PC-3 (cell line): ENCODE data around the gene NCL. TPM values are rescaled to one million over a fixed set of nuclear protein-coding genes. Genes with fewer than 3 reads are reported as not detected.

ENCODE experiments used
- ATAC-seq: fragments of 200-7000 bp; cut with Tn5 transposase; 2 replicates; pipeline ENCODE4 v1.9.1; 2020; ENCODE audit warnings: mild to moderate bottlenecking, moderate library complexity
- BruUV-seq: library from RNA; stranded (reverse); fragments of 400-500 nt; replicated peaks from 2 replicates; lab custom pipeline; 2021; lab: Mats Ljungman, UMichigan
- CTCF ChIA-PET: fragments of 300-600 bp; sonication (Branson Sonifier 250); formaldehyde crosslinking; loops from one replicate; lab custom pipeline; 2022; ENCODE audit warnings: antibody characterized with exemption; lab: Charles Lee
- POLR2A ChIA-PET: fragments of 300-600 bp; sonication (Branson Sonifier 250); formaldehyde crosslinking; loops from one replicate; lab custom pipeline; 2022; ENCODE audit warnings: antibody characterized with exemption; ENCODE audit not compliant: unreplicated experiment; lab: Charles Lee
- DNase-seq: peaks from one replicate; pipeline ENCODE4 v3.0.0-alpha.2; 2015
- H2AFZ ChIP-seq: fragments of 300-600 bp; sonication (generic); 2 replicates; pipeline ENCODE4 v1.6.0; 2016; ENCODE audit warnings: antibody characterized with exemption, low read length
- H3F3A ChIP-seq: fragments of 300-600 bp; sonication (generic); one replicate; pipeline ENCODE4 v1.6.0; 2017; ENCODE audit warnings: antibody characterized with exemption, low read length, control low read depth, mild to moderate bottlenecking; ENCODE audit not compliant: unreplicated experiment
- H3K27ac ChIP-seq: fragments of 300-600 bp; sonication (generic); 2 replicates; pipeline ENCODE4 v1.5.1; 2016; ENCODE audit warnings: mild to moderate bottlenecking, low read length
- H3K27me3 ChIP-seq: fragments of 300-600 bp; sonication (generic); 2 replicates; pipeline ENCODE4 v1.6.1; 2016; ENCODE audit warnings: low read length, mixed read lengths
- H3K36me3 ChIP-seq: fragments of 300-600 bp; sonication (generic); 2 replicates; pipeline ENCODE4 v1.6.1; 2016; ENCODE audit warnings: low read depth, mixed run types, low read length, mixed read lengths
- H3K4me1 ChIP-seq: fragments of 300-600 bp; sonication (generic); 2 replicates; pipeline ENCODE4 v1.5.1; 2016; ENCODE audit warnings: low read length; ENCODE audit not compliant: insufficient read depth
- H3K4me2 ChIP-seq: fragments of 300-600 bp; sonication (generic); 2 replicates; pipeline ENCODE4 v1.6.0; 2016; ENCODE audit warnings: low read length
- H3K4me3 ChIP-seq: fragments of 300-600 bp; sonication (generic); 2 replicates; pipeline ENCODE4 v1.5.1; 2016; ENCODE audit warnings: mild to moderate bottlenecking, low read length, mixed read lengths
- H3K79me2 ChIP-seq: fragments of 300-600 bp; sonication (generic); 2 replicates; pipeline ENCODE4 v1.6.1; 2017; ENCODE audit warnings: low read length, mixed read lengths
- H3K9ac ChIP-seq: fragments of 300-600 bp; sonication (generic); 2 replicates; pipeline ENCODE4 v1.6.0; 2016; ENCODE audit warnings: mild to moderate bottlenecking, low read length
- H3K9me2 ChIP-seq: fragments of 300-600 bp; sonication (generic); replicated peaks from 2 replicates; pipeline ENCODE4 v1.6.1; 2016; ENCODE audit warnings: mixed run types, low read length, mixed read lengths
- H3K9me3 ChIP-seq: fragments of 300-600 bp; sonication (generic); 2 replicates; pipeline ENCODE4 v1.6.1; 2016; ENCODE audit warnings: low read length, mixed read lengths
- H4K20me1 ChIP-seq: fragments of 300-600 bp; sonication (generic); 2 replicates; pipeline ENCODE4 v1.6.1; 2016; ENCODE audit warnings: low read length, mixed read lengths
- EZH2 ChIP-seq: fragments of 300-600 bp; sonication (generic); IDR thresholded peaks from one replicate; pipeline ENCODE4 v1.6.1; 2017; ENCODE audit warnings: antibody characterized with exemption, mild to moderate bottlenecking, low read length; ENCODE audit not compliant: unreplicated experiment
- EZH2phosphoT487 ChIP-seq: fragments of 300-600 bp; sonication (generic); IDR thresholded peaks from 2 replicates; pipeline ENCODE4 v1.6.1; 2018; ENCODE audit warnings: mild to moderate bottlenecking, antibody characterized with exemption, low read length, borderline replicate concordance
- intact Hi-C: fragments of 100-400 bp; cut with micrococcal nuclease; formaldehyde crosslinking; loops from 2 replicates; pipeline ENCODE4 v1.9.0; 2023
- total RNA-seq: library from RNA; depleted of rRNA; stranded (reverse); fragments of >200 nt; gene quantifications from 2 replicates; pipeline ENCODE4 v1.2.3, GENCODE V29; 2014
- TF ChIP-seq, protein P1 (sequence below): fragments of 300-600 bp; sonication (generic); conservative IDR thresholded peaks from 2 replicates; pipeline ENCODE4 v1.5.1; 2017; ENCODE audit warnings: antibody characterized with exemption, low read depth, mild to moderate bottlenecking, low read length

The NCL gene
- total RNA-seq, 1 experiment from 2014 or later = 430 TPM

GRCh38 chr2:231413456-231413855 lies 50.8 kb downstream of the NCL start:
- no peak for ATAC-seq

GRCh38 chr2:231412618-231412963 lies 51.7 kb downstream of the NCL start:
- Histone ChIP-seq H3K9me3 (no peaks in the 10 kb centered on the region), H3K27me3 (no peaks in the 10 kb centered on the region), H3K4me3 (peak overlapping the region; percentile 85), H3K9ac (peak overlapping the region; percentile 82), H4K20me1 (no peaks in the 10 kb centered on the region), H3K79me2 (no peaks in the 10 kb centered on the region), H2AFZ (peak overlapping the region; percentile 96), H3F3A (no peaks in the 10 kb centered on the region), H3K27ac (no peak overlapping the region), H3K4me2 (peak overlapping the region; percentile 90), H3K36me3 (no peaks in the 10 kb centered on the region), H3K4me1 (peaks cover 13% of the 10 kb centered on the region), H3K9me2 (no peaks in the 10 kb centered on the region)
- intact Hi-C loops = loop anchor here (1.0 kb wide), 3 partner anchors 115 to 308 kb away; no protein-coding TSS in a partner anchor
- ChIA-PET POLR2A (no interaction called here), CTCF (interaction anchor here (0.6 to 1.6 kb wide), 4 partner anchors 30 to 174 kb away, joined by 4 to 15 read pairs (median 6); no protein-coding TSS in a partner anchor)
- TF ChIP-seq EZH2 = no peak
- TF ChIP-seq, protein P1, sequence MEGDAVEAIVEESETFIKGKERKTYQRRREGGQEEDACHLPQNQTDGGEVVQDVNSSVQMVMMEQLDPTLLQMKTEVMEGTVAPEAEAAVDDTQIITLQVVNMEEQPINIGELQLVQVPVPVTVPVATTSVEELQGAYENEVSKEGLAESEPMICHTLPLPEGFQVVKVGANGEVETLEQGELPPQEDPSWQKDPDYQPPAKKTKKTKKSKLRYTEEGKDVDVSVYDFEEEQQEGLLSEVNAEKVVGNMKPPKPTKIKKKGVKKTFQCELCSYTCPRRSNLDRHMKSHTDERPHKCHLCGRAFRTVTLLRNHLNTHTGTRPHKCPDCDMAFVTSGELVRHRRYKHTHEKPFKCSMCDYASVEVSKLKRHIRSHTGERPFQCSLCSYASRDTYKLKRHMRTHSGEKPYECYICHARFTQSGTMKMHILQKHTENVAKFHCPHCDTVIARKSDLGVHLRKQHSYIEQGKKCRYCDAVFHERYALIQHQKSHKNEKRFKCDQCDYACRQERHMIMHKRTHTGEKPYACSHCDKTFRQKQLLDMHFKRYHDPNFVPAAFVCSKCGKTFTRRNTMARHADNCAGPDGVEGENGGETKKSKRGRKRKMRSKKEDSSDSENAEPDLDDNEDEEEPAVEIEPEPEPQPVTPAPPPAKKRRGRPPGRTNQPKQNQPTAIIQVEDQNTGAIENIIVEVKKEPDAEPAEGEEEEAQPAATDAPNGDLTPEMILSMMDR = peak; percentile 1; the same call in 1 of the 2 replicates
- DNase-seq (no peak), ATAC-seq (peak; percentile 1)
- BruUV-seq = TSS peak; percentile 63

More at GRCh38 chr2:231413456-231413855, 50.8 kb downstream of the NCL start:
- no peak overlapping the region for H3K4me3 ChIP-seq
- no peak overlapping the region for H3K9ac ChIP-seq
- POLR2A ChIA-PET = no interaction called here
- H3K4me2 ChIP-seq = no peak overlapping the region
- no peaks in the 10 kb centered on the region for H3K9me2 ChIP-seq
- H3K27ac ChIP-seq = no peak overlapping the region
- H3K27me3 ChIP-seq = no peaks in the 10 kb centered on the region
- no TSS peak for BruUV-seq
- intact Hi-C loops = no loop called here
- CTCF ChIA-PET = no interaction called here
- no peaks in the 10 kb centered on the region for H3K79me2 ChIP-seq
- no peaks in the 10 kb centered on the region for H3K36me3 ChIP-seq
- DNase-seq = no peak
- H2AFZ ChIP-seq = no peak overlapping the region
- no peaks in the 10 kb centered on the region for H3K9me3 ChIP-seq
- no peak for TF ChIP-seq EZH2phosphoT487
- TF ChIP-seq, protein P1 = no peak
- no peak for TF ChIP-seq EZH2
- H4K20me1 ChIP-seq = no peaks in the 10 kb centered on the region
- no peaks in the 10 kb centered on the region for H3F3A ChIP-seq
- H3K4me1 ChIP-seq = peaks cover 13% of the 10 kb centered on the region

DNA sequence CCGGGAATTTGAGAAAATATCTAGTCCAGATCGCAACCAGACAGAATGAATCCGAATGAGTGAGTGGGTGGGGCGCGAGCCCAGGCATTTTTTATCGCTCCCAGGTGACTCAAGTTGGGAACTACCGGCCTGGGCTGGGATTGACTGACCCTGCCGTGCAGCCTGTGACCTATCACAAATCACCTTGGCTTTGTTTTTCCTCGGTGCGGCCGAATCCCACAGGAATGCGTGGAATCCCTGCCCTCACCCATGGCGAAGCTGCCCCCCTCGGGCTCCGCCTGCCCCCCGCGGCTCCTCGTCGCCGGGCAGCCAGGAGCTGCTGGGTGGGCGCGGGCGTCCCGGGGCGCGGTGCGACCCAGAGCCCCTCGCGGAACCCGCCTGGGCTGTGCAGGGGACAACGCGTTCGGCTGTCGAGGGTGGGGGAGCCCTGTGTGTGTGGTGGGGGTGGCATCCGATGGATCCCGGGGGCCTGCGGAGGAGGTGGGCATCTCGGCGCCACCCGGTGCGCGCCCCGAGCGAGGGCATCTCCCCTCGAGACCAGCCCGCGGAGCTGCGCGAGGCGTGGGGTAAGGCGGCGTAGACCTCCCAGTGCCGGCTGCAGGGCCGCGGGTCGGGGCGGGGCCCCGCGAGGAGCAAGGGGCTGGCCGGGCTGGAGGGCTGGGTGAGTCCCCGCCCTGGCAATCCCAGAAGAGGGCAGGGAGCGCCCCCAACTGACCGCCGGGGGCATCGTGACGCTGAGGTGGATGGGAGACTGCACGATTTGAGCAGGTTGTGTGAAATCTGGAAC lies 52.3 kb downstream of the NCL start:
- peak overlapping the region; percentile 82 for H3K9ac ChIP-seq
- no peaks in the 10 kb centered on the region for H3K79me2 ChIP-seq
- H3F3A ChIP-seq = no peaks in the 10 kb centered on the region
- H3K27me3 ChIP-seq = no peaks in the 10 kb centered on the region
- TF ChIP-seq, protein P1 = peak; percentile 93
- no peak for TF ChIP-seq EZH2
- peak overlapping the region; percentile 90 for H3K4me2 ChIP-seq
- H3K36me3 ChIP-seq = no peaks in the 10 kb centered on the region
- H3K9me2 ChIP-seq = no peaks in the 10 kb centered on the region
- H2AFZ ChIP-seq = peak overlapping the region; percentile 96
- ATAC-seq = peak; percentile 97
- ChIA-PET CTCF (interaction anchor here (0.6 to 1.6 kb wide), 7 partner anchors 11 to 278 kb away, joined by 3 to 15 read pairs (median 5); no protein-coding TSS in a partner anchor), POLR2A (no interaction called here)
- no peaks in the 10 kb centered on the region for H3K9me3 ChIP-seq
- no peaks in the 10 kb centered on the region for H4K20me1 ChIP-seq
- H3K4me1 ChIP-seq = peaks cover 14% of the 10 kb centered on the region
- H3K27ac ChIP-seq = peak overlapping the region; percentile 77
- BruUV-seq = no TSS peak
- DNase-seq = peak; percentile 91
- intact Hi-C loops = loop anchor here (1.0 kb wide), 3 partner anchors 115 to 308 kb away; no protein-coding TSS in a partner anchor
- H3K4me3 ChIP-seq = peak overlapping the region; percentile 85
